HL-60 (cell line): ENCODE data around the gene HDHD5.
A peak's percentile ranks its signal among the peaks of the same experiment; 100 is the strongest.

Experiments
- DNase-seq, 2 experiments: peaks; one replicate each; pipeline ENCODE4 v3.0.0-alpha.2; 2010 to 2020; ENCODE audit warnings: low read depth in 1 of 2, low spot score in 1 of 2
- H3K27ac ChIP-seq: fragments of 250-450 bp; sonication (Bioruptor Pico); replicated peaks from 2 replicates; pipeline ENCODE4 v1.5.1; 2020; ENCODE audit warnings: mild to moderate bottlenecking, moderate library complexity
- H3K27me3 ChIP-seq: fragments of 250-450 bp; sonication (Bioruptor Pico); 2 replicates; pipeline ENCODE4 v1.5.1; 2021; ENCODE audit warnings: mild to moderate bottlenecking, moderate library complexity; ENCODE audit not compliant: insufficient read depth, poor library complexity, severe bottlenecking
- H3K4me3 ChIP-seq: replicated peaks from 2 replicates; pipeline ENCODE4 v1.5.1; 2011; ENCODE audit warnings: mild to moderate bottlenecking, control low read depth, low read length; ENCODE audit not compliant: insufficient read depth
- GABPA ChIP-seq: IDR thresholded peaks from 2 replicates; pipeline ENCODE4 v1.6.1; 2012; ENCODE audit warnings: low read depth
- POLR2AphosphoS5 ChIP-seq: IDR thresholded peaks from 2 replicates; pipeline ENCODE4 v1.6.1; 2012; ENCODE audit warnings: low read depth
- SPI1 ChIP-seq: IDR thresholded peaks from 2 replicates; pipeline ENCODE4 v1.6.1; 2012; ENCODE audit warnings: low read depth, mild to moderate bottlenecking, borderline replicate concordance
- TF ChIP-seq, protein P1 (sequence below): IDR thresholded peaks from one replicate; pipeline ENCODE4 v1.5.1; 2011; ENCODE audit warnings: low read length, control low read depth, inconsistent platforms; ENCODE audit not compliant: insufficient read depth
- TF ChIP-seq, protein P2 (sequence below): IDR thresholded peaks from 2 replicates; pipeline ENCODE4 v1.6.1; 2012; ENCODE audit warnings: low read depth; ENCODE audit not compliant: insufficient replicate concordance

The HDHD5 gene

DNA sequence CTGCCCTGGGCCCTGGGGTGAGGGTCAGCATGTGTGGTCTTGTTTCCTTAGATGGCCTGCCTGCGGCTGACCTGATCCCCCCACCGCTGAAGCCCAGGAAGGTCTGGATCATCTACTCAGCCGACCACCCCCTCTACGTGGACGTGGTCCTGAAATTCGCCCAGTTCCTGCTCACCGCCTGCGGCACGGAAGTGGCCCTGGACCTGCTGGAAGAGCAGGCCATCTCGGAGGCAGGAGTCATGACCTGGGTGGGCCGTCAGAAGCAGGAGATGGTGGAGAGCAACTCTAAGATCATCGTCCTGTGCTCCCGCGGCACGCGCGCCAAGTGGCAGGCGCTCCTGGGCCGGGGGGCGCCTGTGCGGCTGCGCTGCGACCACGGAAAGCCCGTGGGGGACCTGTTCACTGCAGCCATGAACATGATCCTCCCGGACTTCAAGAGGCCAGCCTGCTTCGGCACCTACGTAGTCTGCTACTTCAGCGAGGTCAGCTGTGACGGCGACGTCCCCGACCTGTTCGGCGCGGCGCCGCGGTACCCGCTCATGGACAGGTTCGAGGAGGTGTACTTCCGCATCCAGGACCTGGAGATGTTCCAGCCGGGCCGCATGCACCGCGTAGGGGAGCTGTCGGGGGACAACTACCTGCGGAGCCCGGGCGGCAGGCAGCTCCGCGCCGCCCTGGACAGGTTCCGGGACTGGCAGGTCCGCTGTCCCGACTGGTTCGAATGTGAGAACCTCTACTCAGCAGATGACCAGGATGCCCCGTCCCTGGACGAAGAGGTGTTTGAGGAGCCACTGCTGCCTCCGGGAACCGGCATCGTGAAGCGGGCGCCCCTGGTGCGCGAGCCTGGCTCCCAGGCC lies 50.6 kb downstream of the HDHD5 start:
- H3K27ac ChIP-seq: peak overlapping the region; percentile 83
- DNase-seq: no peak
- TF ChIP-seq SPI1: no peak
- TF ChIP-seq, protein P1, sequence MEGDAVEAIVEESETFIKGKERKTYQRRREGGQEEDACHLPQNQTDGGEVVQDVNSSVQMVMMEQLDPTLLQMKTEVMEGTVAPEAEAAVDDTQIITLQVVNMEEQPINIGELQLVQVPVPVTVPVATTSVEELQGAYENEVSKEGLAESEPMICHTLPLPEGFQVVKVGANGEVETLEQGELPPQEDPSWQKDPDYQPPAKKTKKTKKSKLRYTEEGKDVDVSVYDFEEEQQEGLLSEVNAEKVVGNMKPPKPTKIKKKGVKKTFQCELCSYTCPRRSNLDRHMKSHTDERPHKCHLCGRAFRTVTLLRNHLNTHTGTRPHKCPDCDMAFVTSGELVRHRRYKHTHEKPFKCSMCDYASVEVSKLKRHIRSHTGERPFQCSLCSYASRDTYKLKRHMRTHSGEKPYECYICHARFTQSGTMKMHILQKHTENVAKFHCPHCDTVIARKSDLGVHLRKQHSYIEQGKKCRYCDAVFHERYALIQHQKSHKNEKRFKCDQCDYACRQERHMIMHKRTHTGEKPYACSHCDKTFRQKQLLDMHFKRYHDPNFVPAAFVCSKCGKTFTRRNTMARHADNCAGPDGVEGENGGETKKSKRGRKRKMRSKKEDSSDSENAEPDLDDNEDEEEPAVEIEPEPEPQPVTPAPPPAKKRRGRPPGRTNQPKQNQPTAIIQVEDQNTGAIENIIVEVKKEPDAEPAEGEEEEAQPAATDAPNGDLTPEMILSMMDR: no peak
- no peak for TF ChIP-seq GABPA
- no peak; the same call in 1 of the 2 replicates for TF ChIP-seq POLR2AphosphoS5
- TF ChIP-seq, protein P2, sequence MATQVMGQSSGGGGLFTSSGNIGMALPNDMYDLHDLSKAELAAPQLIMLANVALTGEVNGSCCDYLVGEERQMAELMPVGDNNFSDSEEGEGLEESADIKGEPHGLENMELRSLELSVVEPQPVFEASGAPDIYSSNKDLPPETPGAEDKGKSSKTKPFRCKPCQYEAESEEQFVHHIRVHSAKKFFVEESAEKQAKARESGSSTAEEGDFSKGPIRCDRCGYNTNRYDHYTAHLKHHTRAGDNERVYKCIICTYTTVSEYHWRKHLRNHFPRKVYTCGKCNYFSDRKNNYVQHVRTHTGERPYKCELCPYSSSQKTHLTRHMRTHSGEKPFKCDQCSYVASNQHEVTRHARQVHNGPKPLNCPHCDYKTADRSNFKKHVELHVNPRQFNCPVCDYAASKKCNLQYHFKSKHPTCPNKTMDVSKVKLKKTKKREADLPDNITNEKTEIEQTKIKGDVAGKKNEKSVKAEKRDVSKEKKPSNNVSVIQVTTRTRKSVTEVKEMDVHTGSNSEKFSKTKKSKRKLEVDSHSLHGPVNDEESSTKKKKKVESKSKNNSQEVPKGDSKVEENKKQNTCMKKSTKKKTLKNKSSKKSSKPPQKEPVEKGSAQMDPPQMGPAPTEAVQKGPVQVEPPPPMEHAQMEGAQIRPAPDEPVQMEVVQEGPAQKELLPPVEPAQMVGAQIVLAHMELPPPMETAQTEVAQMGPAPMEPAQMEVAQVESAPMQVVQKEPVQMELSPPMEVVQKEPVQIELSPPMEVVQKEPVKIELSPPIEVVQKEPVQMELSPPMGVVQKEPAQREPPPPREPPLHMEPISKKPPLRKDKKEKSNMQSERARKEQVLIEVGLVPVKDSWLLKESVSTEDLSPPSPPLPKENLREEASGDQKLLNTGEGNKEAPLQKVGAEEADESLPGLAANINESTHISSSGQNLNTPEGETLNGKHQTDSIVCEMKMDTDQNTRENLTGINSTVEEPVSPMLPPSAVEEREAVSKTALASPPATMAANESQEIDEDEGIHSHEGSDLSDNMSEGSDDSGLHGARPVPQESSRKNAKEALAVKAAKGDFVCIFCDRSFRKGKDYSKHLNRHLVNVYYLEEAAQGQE: no peak
- no peaks in the 10 kb centered on the region for H3K27me3 ChIP-seq
- no peak overlapping the region for H3K4me3 ChIP-seq

DNA sequence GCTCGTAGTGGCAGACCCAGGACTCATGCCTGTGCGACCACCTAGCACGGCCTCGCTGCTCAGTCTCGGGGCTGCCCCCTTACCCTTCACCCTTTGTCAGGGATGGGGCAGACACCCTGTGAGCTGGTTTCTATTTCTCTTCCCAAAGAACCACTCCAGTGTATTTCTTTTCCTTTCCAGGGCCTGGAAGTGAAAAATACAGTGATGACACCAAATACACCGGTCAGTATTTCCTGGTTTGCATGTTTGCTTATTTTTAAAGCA lies 51.6 kb downstream of the HDHD5 start:
- no peak overlapping the region for H3K4me3 ChIP-seq
- TF ChIP-seq GABPA (no peak), POLR2AphosphoS5 (no peak), SPI1 (no peak)
- TF ChIP-seq, protein P1: no peak
- TF ChIP-seq, protein P2: no peak
- peak overlapping the region; percentile 83 for H3K27ac ChIP-seq
- no peak for DNase-seq
- H3K27me3 ChIP-seq: no peaks in the 10 kb centered on the region

DNA sequence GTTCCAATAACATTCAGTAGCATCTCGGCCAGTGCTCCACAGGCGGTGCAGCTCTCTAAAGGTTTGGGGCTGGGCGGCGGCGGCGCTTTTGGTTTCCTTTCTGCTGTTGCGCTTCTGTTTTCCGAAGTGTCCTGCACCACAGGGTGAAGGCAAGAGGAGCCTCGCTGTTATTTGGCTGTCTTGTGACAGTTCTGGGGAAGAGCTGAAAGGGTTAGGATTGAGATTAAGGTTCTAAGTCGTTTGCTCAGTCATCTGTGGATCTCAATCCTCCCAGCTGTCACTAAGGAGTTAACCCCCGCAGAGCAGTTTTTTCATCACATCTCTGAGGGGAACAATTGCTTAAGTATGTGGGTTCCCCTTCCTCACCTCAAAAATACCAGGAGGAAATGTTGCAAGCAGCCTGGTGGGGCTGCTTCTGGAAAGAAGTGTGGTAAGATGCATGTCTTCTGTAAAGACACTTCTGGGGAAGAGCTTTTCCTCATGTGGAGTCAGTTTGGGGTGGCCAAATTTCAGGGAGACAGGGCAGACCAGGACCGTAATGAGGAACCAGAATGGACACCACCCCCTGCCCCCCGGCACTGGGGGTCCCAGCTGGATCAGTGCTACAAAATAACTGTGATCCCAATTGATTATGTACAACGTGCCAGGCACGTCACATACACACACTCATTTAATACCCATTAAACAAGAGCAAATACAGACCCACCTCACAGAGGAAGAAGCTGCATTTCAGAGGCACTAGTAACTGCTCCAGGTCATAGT lies 52.1 kb downstream of the HDHD5 start:
- no peak overlapping the region for H3K4me3 ChIP-seq
- peak overlapping the region; percentile 83 for H3K27ac ChIP-seq
- DNase-seq: peak; percentile 96 to 98
- H3K27me3 ChIP-seq: no peaks in the 10 kb centered on the region
- TF ChIP-seq POLR2AphosphoS5 (peak; percentile 99), SPI1 (peak; percentile 82)
- TF ChIP-seq, protein P1: no peak
- TF ChIP-seq, protein P2: peak; percentile 71
